Transverse colon (tissue), 4 donors: ENCODE data around the gene PRG3. TPM values are rescaled to one million over a fixed set of nuclear protein-coding genes. Genes with fewer than 3 reads are reported as not detected.

Source experiments
- DNase-seq: peaks from one replicate; pipeline ENCODE4 v3.0.0-alpha.2; 2019
- H3K27ac ChIP-seq, 4 donors: fragments of 200-600 bp; sonication (generic); 2 replicates each; pipeline ENCODE4 v1.5.1; 2016 to 2018; ENCODE audit warnings: inconsistent platforms in 4 of 4
- H3K27me3 ChIP-seq: fragments of 200-600 bp; sonication (generic); 2 replicates; pipeline ENCODE4 v1.5.1; 2017; ENCODE audit warnings: inconsistent platforms
- H3K36me3 ChIP-seq, 4 donors: fragments of 200-600 bp; sonication (generic); 2 replicates each; pipeline ENCODE4 v1.5.1; 2017 to 2019; ENCODE audit warnings: inconsistent platforms in 4 of 4
- H3K4me1 ChIP-seq, 4 donors: fragments of 200-600 bp; sonication (generic); 2 replicates each; pipeline ENCODE4 v1.5.1; 2017 to 2020; ENCODE audit warnings: inconsistent platforms in 4 of 4
- H3K4me3 ChIP-seq, 4 donors: fragments of 200-600 bp; sonication (generic); 1 replicate in 1 of 4; 2 replicates in 3 of 4; pipeline versions ENCODE4 v1.5.1 to v1.6.1; 2017 to 2019; ENCODE audit warnings: inconsistent platforms in 4 of 4
- H3K9me3 ChIP-seq, 2 donors: fragments of 200-600 bp; sonication (generic); 2 replicates each; pipeline ENCODE4 v1.5.1; 2017 to 2019; ENCODE audit warnings: inconsistent platforms in 2 of 2
- CTCF ChIP-seq, 5 experiments: fragments of 200-600 bp in 3 of 5; fragments of 450-650 bp in 2 of 5; sonication (generic) in 3 of 5; IDR thresholded peaks; 1 replicate in 2 of 5; 2 replicates in 3 of 5; pipeline ENCODE4 v1.5.1; 2016 to 2017; ENCODE audit warnings: antibody characterized with exemption in 5 of 5, inconsistent platforms in 3 of 5, mild to moderate bottlenecking in 2 of 5, moderate library complexity in 1 of 5
- EP300 ChIP-seq: sonication (generic); formaldehyde crosslinking; IDR thresholded peaks from one replicate; pipeline ENCODE4 v1.6.1; 2017; ENCODE audit warnings: antibody characterized with exemption, low read depth
- POLR2A ChIP-seq: fragments of 450-650 bp; IDR thresholded peaks from one replicate; pipeline ENCODE4 v1.6.1; 2016; ENCODE audit warnings: antibody characterized with exemption, mild to moderate bottlenecking, moderate library complexity
- POLR2AphosphoS5 ChIP-seq, 3 donors: sonication (generic); formaldehyde crosslinking; IDR thresholded peaks; one replicate each; pipeline ENCODE4 v1.6.1; 2016; ENCODE audit warnings: antibody characterized with exemption in 3 of 3
- WGBS, 2 donors: methylation state at CpG; one replicate each; pipeline ENCODE4 v1.1.5; 2018; ENCODE audit warnings: low coverage in 1 of 2; 5-methylcytosine and 5-hydroxymethylcytosine counted together
- in situ Hi-C, 4 donors: fragments of 200-750 bp; cut with MboI; loops; one replicate each; pipeline versions ENCODE4 v1.15.0 to v1.15.1; 2017; ENCODE audit warnings: low sequenced_read_pairs in 3 of 4, low pct_ligation_motif_present in 1 of 4, low pct_unique_long_range_greater_than_20kb in 1 of 4
- intact Hi-C: fragments of 100-400 bp; cut with DNase I; formaldehyde crosslinking; loops from one replicate; pipeline ENCODE4 v1.15.1; 2023; ENCODE audit warnings: low total_unique reads
- total RNA-seq, 4 donors: library from RNA; depleted of rRNA; stranded (reverse); fragments of >200 nt; gene quantifications; one replicate each; pipeline ENCODE4 v1.1.0, GENCODE V29; 2016

PRG3 gene
- not detected for total RNA-seq

- no peaks in the 10 kb centered on the region for H3K4me1 ChIP-seq
- intact Hi-C loops = no loop called here
- DNase-seq = no peak
- TF ChIP-seq POLR2A = no peak
- TF ChIP-seq POLR2AphosphoS5 (IDR thresholded peaks at IDR 0.05) = no peak
- no peak for TF ChIP-seq CTCF (IDR thresholded peaks at IDR 0.05)
- TF ChIP-seq EP300 = no peak
- in situ Hi-C loops = no loop called here
- H3K27ac ChIP-seq = no peak within 1 kb of the TSS
- no peaks in the 10 kb centered on the region for H3K36me3 ChIP-seq
- 47% methylated on average over 2 of the region's 2 CpGs; no CpG with 5 or more reads in 1 of the 2 donors for WGBS, 2 donors
- no peak within 1 kb of the TSS for H3K4me3 ChIP-seq
- H3K27me3 ChIP-seq = no peaks in the 10 kb centered on the region
- no peaks in the 10 kb centered on the region for H3K9me3 ChIP-seq
Observed at GRCh38 chr11:57380975-57381374, at the start of gene PRG3. Gene PRG3, minus strand, starts transcription at chr11:57381150. Its CDS starts 442 bp downstream, at chr11:57380708.

GRCh38 chr11:57429946-57430345 is 49.0 kb upstream of the PRG3 start:
- WGBS, 2 donors = 33% methylated on average over 4 of the region's 4 CpGs; no CpG with 5 or more reads in 1 of the 2 donors
- Histone ChIP-seq H3K27me3 (no peaks in the 10 kb centered on the region), H3K4me3 (no peak overlapping the region), H3K4me1 (peaks cover 18 to 41% (median 28%) of the 10 kb centered on the region in 4 donors), H3K27ac (no peak overlapping the region), H3K36me3 (no peaks in the 10 kb centered on the region), H3K9me3 (no peaks in the 10 kb centered on the region)
- in situ Hi-C loops (no loop called here), intact Hi-C loops (no loop called here)
- no peak for DNase-seq
- TF ChIP-seq EP300 (no peak), POLR2A (no peak), CTCF (IDR thresholded peaks at IDR 0.05) (no peak), POLR2AphosphoS5 (IDR thresholded peaks at IDR 0.05) (no peak)

- peaks cover 18 to 47% (median 29%) of the 10 kb centered on the region in 4 donors for H3K4me1 ChIP-seq
- H3K9me3 ChIP-seq = no peaks in the 10 kb centered on the region
- intact Hi-C loops (no loop called here), in situ Hi-C loops (no loop called here)
- H3K27me3 ChIP-seq = no peaks in the 10 kb centered on the region
- no peak for TF ChIP-seq EP300
- DNase-seq = no peak
- H3K36me3 ChIP-seq = no peaks in the 10 kb centered on the region
- 78 to 80% methylated on average over 1 to 5 of the region's 5 CpGs for WGBS, 2 donors
- H3K27ac ChIP-seq = no peak overlapping the region
- H3K4me3 ChIP-seq = no peak overlapping the region
Observed at GRCh38 chr11:57428643-57429042, 47.7 kb upstream of the PRG3 start.

- Histone ChIP-seq H3K4me1 (peaks cover 18 to 47% (median 29%) of the 10 kb centered on the region in 4 donors), H3K9me3 (no peaks in the 10 kb centered on the region), H3K36me3 (no peaks in the 10 kb centered on the region), H3K4me3 (no peak overlapping the region), H3K27ac (peak overlapping the region; percentile 86 to 94 (median 88)), H3K27me3 (no peaks in the 10 kb centered on the region)
- peak; percentile 54 for DNase-seq
- in situ Hi-C loops (no loop called here), intact Hi-C loops (no loop called here)
- peak in 1 of 3 donors; percentile 24 for TF ChIP-seq POLR2AphosphoS5 (IDR thresholded peaks at IDR 0.05)
- no peak for TF ChIP-seq CTCF (IDR thresholded peaks at IDR 0.05)
- WGBS, 2 donors = 56 to 83% methylated on average over 2 to 8 of the region's 8 CpGs
Observed at GRCh38 chr11:57427727-57428082, 46.8 kb upstream of the PRG3 start.
